Uterus (tissue), 4 donors: ENCODE data around the gene CRTAC1. TPM values are rescaled to one million over a fixed set of nuclear protein-coding genes. Genes with fewer than 3 reads are reported as not detected.

ENCODE experiments used
- DNase-seq, 2 donors: peaks; one replicate each; pipeline ENCODE4 v3.0.0-alpha.2; 2019 to 2020
- H3K27ac ChIP-seq, 2 donors: fragments of 200-600 bp; sonication (generic); 1 replicate in 1 of 2; 2 replicates in 1 of 2; pipeline ENCODE4 v1.5.1; 2016 to 2018
- H3K27me3 ChIP-seq, 2 donors: fragments of 200-600 bp; sonication (generic); one replicate each; pipeline ENCODE4 v1.5.1; 2018 to 2019; ENCODE audit warnings: control low read depth in 1 of 2
- H3K36me3 ChIP-seq, 2 donors: fragments of 200-600 bp; sonication (generic); one replicate each; pipeline ENCODE4 v1.5.1; 2019; ENCODE audit warnings: control low read depth in 1 of 2
- H3K4me1 ChIP-seq, 2 donors: fragments of 200-600 bp; sonication (generic); one replicate each; pipeline ENCODE4 v1.5.1; 2018 to 2019; ENCODE audit warnings: control low read depth in 1 of 2
- H3K4me3 ChIP-seq, 2 donors: fragments of 200-600 bp; sonication (generic); 1 replicate in 1 of 2; 2 replicates in 1 of 2; pipeline ENCODE4 v1.5.1; 2018 to 2019; ENCODE audit warnings: mild to moderate bottlenecking in 1 of 2
- H3K9me3 ChIP-seq, 2 donors: fragments of 200-600 bp; sonication (generic); one replicate each; pipeline ENCODE4 v1.5.1; 2019; ENCODE audit warnings: control low read depth in 1 of 2
- POLR2A ChIP-seq, 2 donors: fragments of 450-650 bp; IDR thresholded peaks; one replicate each; pipeline ENCODE4 v1.6.1; 2016; ENCODE audit warnings: antibody characterized with exemption in 2 of 2, mild to moderate bottlenecking in 1 of 2, moderate library complexity in 1 of 2
- intact Hi-C: fragments of 100-400 bp; cut with DNase I; formaldehyde crosslinking; loops from one replicate; pipeline ENCODE4 v1.15.1; 2023; ENCODE audit warnings: low total_unique reads
- total RNA-seq, 4 donors: library from RNA; depleted of rRNA in 3 of 4; stranded (reverse); fragments of >200 nt in 3 of 4; gene quantifications; one replicate each; pipeline versions ENCODE4 v1.1.0 to v1.2.4, GENCODE V29; 2014 to 2023
- TF ChIP-seq, protein P1 (sequence below), 4 experiments: fragments of 200-600 bp in 2 of 4; fragments of 450-650 bp in 2 of 4; sonication (generic) in 2 of 4; IDR thresholded peaks; one replicate each; pipeline ENCODE4 v1.5.1; 2016 to 2019; ENCODE audit warnings: antibody characterized with exemption in 4 of 4, mild to moderate bottlenecking in 2 of 4, moderate library complexity in 1 of 4
- donor health status: DM: yes; HTN: yes; CAD: no.

Gene CRTAC1
- total RNA-seq, 4 donors from 2014 or later: 0.26 to 7.5 (median 2.0) TPM

DNA sequence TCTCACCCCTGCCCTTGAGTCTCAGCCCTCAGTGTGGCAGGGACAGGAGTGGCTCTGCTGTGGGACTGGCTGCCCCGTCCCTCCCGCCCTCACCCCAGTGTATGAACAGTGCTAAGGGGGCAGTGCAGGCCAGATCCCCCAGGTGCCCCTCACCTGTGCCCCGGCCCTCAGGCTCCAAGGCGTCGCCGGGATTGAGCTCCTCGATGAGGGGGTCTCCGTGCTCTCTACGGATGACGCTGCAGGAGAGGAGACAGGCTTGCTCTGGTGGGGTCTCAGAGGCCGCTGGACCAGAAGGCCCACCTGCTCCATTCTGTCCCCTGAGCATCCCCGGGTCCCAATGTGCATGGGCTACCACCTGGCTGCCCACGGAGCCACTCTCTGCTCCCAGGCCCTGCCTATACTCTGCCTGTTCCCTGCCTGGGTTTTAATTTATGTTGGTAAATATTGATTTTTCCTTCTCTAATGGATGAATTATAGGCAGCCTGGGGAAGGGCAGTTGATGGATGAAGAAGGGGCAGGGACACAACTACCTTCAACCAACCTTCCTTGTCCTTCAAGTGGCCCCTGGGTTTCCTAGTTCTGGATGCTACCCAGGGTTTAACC lies 133.6 kb downstream of the CRTAC1 start:
- DNase-seq: no peak
- no peaks in the 10 kb centered on the region for H3K36me3 ChIP-seq
- H3K4me1 ChIP-seq: no peaks in the 10 kb centered on the region
- intact Hi-C loops: no loop called here
- no peaks in the 10 kb centered on the region for H3K9me3 ChIP-seq
- TF ChIP-seq, protein P1, sequence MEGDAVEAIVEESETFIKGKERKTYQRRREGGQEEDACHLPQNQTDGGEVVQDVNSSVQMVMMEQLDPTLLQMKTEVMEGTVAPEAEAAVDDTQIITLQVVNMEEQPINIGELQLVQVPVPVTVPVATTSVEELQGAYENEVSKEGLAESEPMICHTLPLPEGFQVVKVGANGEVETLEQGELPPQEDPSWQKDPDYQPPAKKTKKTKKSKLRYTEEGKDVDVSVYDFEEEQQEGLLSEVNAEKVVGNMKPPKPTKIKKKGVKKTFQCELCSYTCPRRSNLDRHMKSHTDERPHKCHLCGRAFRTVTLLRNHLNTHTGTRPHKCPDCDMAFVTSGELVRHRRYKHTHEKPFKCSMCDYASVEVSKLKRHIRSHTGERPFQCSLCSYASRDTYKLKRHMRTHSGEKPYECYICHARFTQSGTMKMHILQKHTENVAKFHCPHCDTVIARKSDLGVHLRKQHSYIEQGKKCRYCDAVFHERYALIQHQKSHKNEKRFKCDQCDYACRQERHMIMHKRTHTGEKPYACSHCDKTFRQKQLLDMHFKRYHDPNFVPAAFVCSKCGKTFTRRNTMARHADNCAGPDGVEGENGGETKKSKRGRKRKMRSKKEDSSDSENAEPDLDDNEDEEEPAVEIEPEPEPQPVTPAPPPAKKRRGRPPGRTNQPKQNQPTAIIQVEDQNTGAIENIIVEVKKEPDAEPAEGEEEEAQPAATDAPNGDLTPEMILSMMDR (IDR thresholded peaks at IDR 0.05): no peak
- no peak for TF ChIP-seq POLR2A (IDR thresholded peaks at IDR 0.05)
- no peak overlapping the region for H3K27ac ChIP-seq
- H3K27me3 ChIP-seq: no peaks in the 10 kb centered on the region
- no peak overlapping the region for H3K4me3 ChIP-seq

DNA sequence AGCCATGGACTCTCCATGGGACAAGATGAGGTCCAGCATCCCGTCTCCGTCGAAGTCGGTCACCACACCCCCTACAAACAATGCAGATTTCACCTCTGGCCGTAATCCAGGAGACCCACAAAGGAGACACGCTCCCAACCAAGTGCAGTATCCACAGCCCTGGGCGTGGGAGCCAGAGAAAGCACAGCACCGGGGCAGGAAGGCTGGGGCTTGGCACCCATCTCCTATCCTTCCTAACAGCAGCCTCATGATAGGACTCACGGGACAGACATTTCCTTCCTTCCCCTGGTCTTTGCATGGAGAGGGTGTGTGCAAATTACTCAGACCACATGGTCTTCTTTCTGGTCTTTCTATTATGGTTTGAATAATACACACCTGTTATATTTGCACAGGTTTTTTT lies 134.5 kb downstream of the CRTAC1 start:
- H3K27ac ChIP-seq: no peak overlapping the region
- no peaks in the 10 kb centered on the region for H3K27me3 ChIP-seq
- H3K4me3 ChIP-seq: no peak overlapping the region
- no peak for DNase-seq
- H3K36me3 ChIP-seq: no peaks in the 10 kb centered on the region
- no peaks in the 10 kb centered on the region for H3K4me1 ChIP-seq
- intact Hi-C loops: no loop called here
- TF ChIP-seq, protein P1 (IDR thresholded peaks at IDR 0.05): no peak
- TF ChIP-seq POLR2A (IDR thresholded peaks at IDR 0.05): no peak
- H3K9me3 ChIP-seq: no peaks in the 10 kb centered on the region

- no peak for DNase-seq
These were observed 135.3 kb downstream of the CRTAC1 start for GRCh38 chr10:97895084-97895483.

DNA sequence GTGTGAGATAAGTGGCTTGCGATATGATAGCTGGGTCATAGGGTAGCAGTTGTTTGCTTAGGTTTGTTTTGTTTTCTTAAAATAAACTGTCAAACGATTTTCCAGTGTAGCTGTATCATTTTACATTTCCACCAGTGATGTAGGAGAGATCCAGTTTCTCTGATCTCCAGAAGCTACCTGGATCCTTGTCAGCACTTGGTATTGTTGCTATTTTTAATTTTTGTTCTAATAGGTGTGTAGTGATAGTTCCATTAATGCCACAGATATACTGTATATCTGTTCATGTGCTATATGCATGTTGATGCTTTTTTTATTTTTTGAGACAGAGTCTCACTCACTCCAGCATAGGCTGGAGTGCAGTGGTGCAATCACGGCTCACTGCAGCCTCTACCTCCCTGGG lies 136.3 kb downstream of the CRTAC1 start:
- no peak for TF ChIP-seq POLR2A (IDR thresholded peaks at IDR 0.05)
- TF ChIP-seq, protein P1 (IDR thresholded peaks at IDR 0.05): no peak
- Histone ChIP-seq H3K4me1 (no peaks in the 10 kb centered on the region), H3K27me3 (no peaks in the 10 kb centered on the region), H3K9me3 (no peaks in the 10 kb centered on the region), H3K27ac (no peak overlapping the region), H3K4me3 (no peak overlapping the region), H3K36me3 (no peaks in the 10 kb centered on the region)
- no peak for DNase-seq
- intact Hi-C loops: no loop called here

More at GRCh38 chr10:97895084-97895483, 135.3 kb downstream of the CRTAC1 start:
- H3K27ac ChIP-seq: no peak overlapping the region
- no peaks in the 10 kb centered on the region for H3K9me3 ChIP-seq
- intact Hi-C loops: no loop called here
- no peak for TF ChIP-seq POLR2A (IDR thresholded peaks at IDR 0.05)
- TF ChIP-seq, protein P1 (IDR thresholded peaks at IDR 0.05): no peak
- no peaks in the 10 kb centered on the region for H3K27me3 ChIP-seq
- H3K36me3 ChIP-seq: no peaks in the 10 kb centered on the region
- H3K4me1 ChIP-seq: no peaks in the 10 kb centered on the region
- H3K4me3 ChIP-seq: no peak overlapping the region

DNA sequence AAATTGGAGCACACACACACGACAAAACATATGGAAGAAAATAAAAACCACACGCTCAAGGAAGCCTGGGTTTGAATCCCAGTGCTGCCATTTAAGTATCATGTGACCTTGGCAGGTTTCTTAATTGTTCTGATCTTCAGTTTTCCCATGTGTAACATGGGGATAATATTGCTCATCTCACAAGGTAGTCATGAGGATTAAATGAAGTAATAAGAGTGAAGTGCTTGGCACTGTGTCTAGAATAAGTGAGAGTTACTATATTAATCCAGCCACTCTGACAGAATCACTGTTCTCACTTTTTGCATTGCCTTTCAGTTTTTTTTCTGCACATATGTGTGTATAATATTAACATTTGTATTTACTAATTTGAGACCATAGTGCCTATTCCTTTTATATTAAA lies 137.5 kb downstream of the CRTAC1 start:
- TF ChIP-seq, protein P1 (IDR thresholded peaks at IDR 0.05): no peak
- no peak for TF ChIP-seq POLR2A (IDR thresholded peaks at IDR 0.05)
- H3K27me3 ChIP-seq: no peaks in the 10 kb centered on the region

More for the DNA sequence above, 137.5 kb downstream of the CRTAC1 start:
- no peaks in the 10 kb centered on the region for H3K9me3 ChIP-seq
- H3K4me3 ChIP-seq: no peak overlapping the region
- intact Hi-C loops: no loop called here
- no peaks in the 10 kb centered on the region for H3K36me3 ChIP-seq
- H3K4me1 ChIP-seq: no peaks in the 10 kb centered on the region
- no peak overlapping the region for H3K27ac ChIP-seq
- no peak for DNase-seq
